ENCODE results near the gene WDR64. TPM values are rescaled to one million over a fixed set of nuclear protein-coding genes. Genes with fewer than 3 reads are reported as not detected.

WDR64 gene
- total and polyA plus RNA-seq, 2 experiments from 2014 or later: not detected

- H3K79me2 ChIP-seq (replicated peaks; ENCODE audit: insufficient read depth): peaks cover 56% of the 10 kb centered on the region
- H3K4me3 Mint-ChIP-seq: no peak overlapping the region
- peaks cover 4% of the 10 kb centered on the region; the same call in 1 of the 2 replicates for H3K36me3 ChIP-seq (ENCODE audit: insufficient read depth)
- H3K4me3 ChIP-seq: no peak overlapping the region
- peaks cover 38% of the 10 kb centered on the region for H3K4me1 Mint-ChIP-seq
- no peaks in the 10 kb centered on the region for H3K9me3 Mint-ChIP-seq
- H3K27ac ChIP-seq (ENCODE audit: low read depth): no peak overlapping the region
- DNase-seq (ENCODE audit: low spot score) (no peak), ATAC-seq (no peak)
- peaks cover 31% of the 10 kb centered on the region for H3K4me1 ChIP-seq (ENCODE audit: insufficient read depth)
- H3K27me3 ChIP-seq (ENCODE audit: insufficient read depth): no peaks in the 10 kb centered on the region
- H3K9me2 ChIP-seq (ENCODE audit: insufficient read depth): no peaks in the 10 kb centered on the region
- peaks cover 22% of the 10 kb centered on the region; the same call in 2 of the 3 replicates for H3K36me3 Mint-ChIP-seq (ENCODE audit: low read depth)
- no peak overlapping the region for H2AFZ ChIP-seq
- no peak overlapping the region for H3K27ac Mint-ChIP-seq
- no peak overlapping the region for H3K4me2 ChIP-seq
- no peaks in the 10 kb centered on the region for H3K27me3 Mint-ChIP-seq (ENCODE audit: insufficient read depth, low read depth, poor library complexity)
- peaks cover 9% of the 10 kb centered on the region; the same call in 1 of the 2 replicates for H4K20me1 ChIP-seq (replicated peaks; ENCODE audit: insufficient read depth)
- no peaks in the 10 kb centered on the region for H3F3A ChIP-seq (replicated peaks; ENCODE audit: low read depth)
- no peak for TF ChIP-seq JUNB (IDR thresholded peaks at IDR 0.05; ENCODE audit: unreplicated experiment)
- TF ChIP-seq ETS1 (IDR thresholded peaks at IDR 0.05): no peak
- no peak for TF ChIP-seq ZNF462 (CRISPR knock-in tag; IDR thresholded peaks at IDR 0.05)
- no peak for TF ChIP-seq ZNF114 (CRISPR knock-in tag; IDR thresholded peaks at IDR 0.05)
- no peak for TF ChIP-seq CTCF (conservative IDR thresholded peaks at IDR 0.05; ENCODE audit: low read depth in 2 of 2)
- TF ChIP-seq EZH2phosphoT487 (IDR thresholded peaks at IDR 0.05; ENCODE audit: unreplicated experiment): no peak
- TF ChIP-seq STAT1 (IDR thresholded peaks at IDR 0.05; ENCODE audit: unreplicated experiment): no peak
- no peak for TF ChIP-seq NANOG (IDR thresholded peaks at IDR 0.05; ENCODE audit: borderline replicate concordance)
- no peak for TF ChIP-seq EZH2 (IDR thresholded peaks at IDR 0.05; ENCODE audit: low read depth, unreplicated experiment)
- TF ChIP-seq CREB1 (CRISPR knock-in tag; IDR thresholded peaks at IDR 0.05; ENCODE audit: low read depth): no peak
- TF ChIP-seq ZNF331 (CRISPR knock-in tag; IDR thresholded peaks at IDR 0.05; ENCODE audit: low read depth): no peak
- TF ChIP-seq POLR2AphosphoS5 (IDR thresholded peaks at IDR 0.05; ENCODE audit: low read depth): no peak
- no peak for TF ChIP-seq REST (IDR thresholded peaks at IDR 0.05; ENCODE audit: unreplicated experiment)
Measured at GRCh38 chr1:241630005-241630404, 22.1 kb upstream of the WDR64 start.
